ENCODE results near the gene FIP1L1. TPM values are rescaled to one million over a fixed set of nuclear protein-coding genes. Genes with fewer than 3 reads are reported as not detected.

FIP1L1 gene
- total and polyA plus RNA-seq, 2 donors (not counting 3 experiments of a cell fraction or from before 2014, with no cell fraction given) = 18.9 to 51.9 TPM

DNA sequence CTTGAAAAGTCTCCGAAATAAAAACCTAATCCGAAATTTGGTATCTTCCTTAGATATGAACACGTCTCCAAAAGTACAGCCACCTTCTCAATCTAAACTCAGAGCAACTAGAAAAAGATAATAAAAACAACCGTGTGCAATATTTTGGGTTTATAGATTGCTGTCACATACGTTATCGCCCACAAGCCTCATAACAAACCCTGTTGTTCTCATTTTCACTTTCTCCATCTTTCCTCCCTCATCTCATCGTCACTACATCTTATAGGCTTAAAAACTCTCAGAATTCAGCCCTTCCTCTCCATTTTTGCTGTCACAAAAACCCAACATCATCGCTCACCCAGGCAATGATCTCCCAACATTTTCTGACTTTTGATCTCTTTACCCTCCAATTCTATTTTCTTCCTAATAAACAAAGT is 11.1 kb upstream of the FIP1L1 start:
- Histone ChIP-seq H3K9ac (replicated peaks; ENCODE audit: extremely low read depth, insufficient read depth, low read length) (peak overlapping the region; percentile 7), H3K4me3 (replicated peaks in 1 of 3; ENCODE audit: insufficient read depth in 1 of 3, low read depth in 1 of 3, low read length in 3 of 3) (peak overlapping the region; percentile 14 to 97 (median 74)), H3K36me3 (ENCODE audit: control insufficient read depth in 2 of 2, extremely low read depth in 1 of 2, insufficient read depth in 2 of 2, low read length in 2 of 2) (no peaks in the 10 kb centered on the region), H3K27ac (ENCODE audit: insufficient read depth, low read depth, low read length) (peak overlapping the region; percentile 7), H3K4me2 (ENCODE audit: insufficient read depth, low read length) (peak overlapping the region; percentile 85), H3K27me3 (ENCODE audit: control insufficient read depth in 2 of 2, insufficient read depth in 2 of 2, low read length in 2 of 2) (peaks cover 15 to 19% of the 10 kb centered on the region in 2 experiments), H3K79me2 (ENCODE audit: control insufficient read depth, insufficient read depth, low read length) (peaks cover 19% of the 10 kb centered on the region), H3K9me3 (replicated peaks; ENCODE audit: control insufficient read depth, insufficient read depth, low read length) (no peaks in the 10 kb centered on the region), H3K4me1 (ENCODE audit: control insufficient read depth, extremely low read depth, insufficient read depth, low read length) (peaks cover 17% of the 10 kb centered on the region), H2AFZ (ENCODE audit: low read depth, low read length) (peak overlapping the region; percentile 64), H4K20me1 (replicated peaks; ENCODE audit: control insufficient read depth, extremely low read depth, insufficient read depth, low read length) (no peaks in the 10 kb centered on the region), H3K9me1 (replicated peaks; ENCODE audit: control insufficient read depth, extremely low read depth, insufficient read depth, low read length) (no peaks in the 10 kb centered on the region)
- intact Hi-C loops (cut with micrococcal nuclease) (loop anchor here (1.0 to 10.0 kb wide), 5 partner anchors 11 to 352 kb away; partner anchors contain the start of gene FIP1L1), dilution Hi-C loops (cut with MboI; ENCODE audit: extremely low pct_ligation_motif_present, low sequenced_read_pairs) (no loop called here)
- BruUV-seq (replicated peaks) = TSS peak; percentile 95
- CTCF ChIA-PET = interaction anchor here (0.6 to 1.6 kb wide), 3 partner anchors 169 to 868 kb away, joined by 3 to 5 read pairs (median 4); no protein-coding TSS in a partner anchor
- POLR2A ChIA-PET = interaction anchor here (1.3 kb wide), 1 partner anchor 45 kb away, joined by 5 read pairs; no protein-coding TSS in a partner anchor
- no peak for TF ChIP-seq EZH2 (IDR thresholded peaks at IDR 0.05; ENCODE audit: borderline replicate concordance, low read depth, low read length, severe bottlenecking)
- no peak for TF ChIP-seq MYC (IDR thresholded peaks at IDR 0.05; ENCODE audit: low read depth, low read length)
- TF ChIP-seq POLR2AphosphoS5 (IDR thresholded peaks at IDR 0.05; ENCODE audit: insufficient read depth, low read depth, low read length) = peak; percentile 7
- TF ChIP-seq POLR2A (IDR thresholded peaks at IDR 0.05; ENCODE audit: low read depth, low read length) = no peak
- TF ChIP-seq JUN (IDR thresholded peaks at IDR 0.05; ENCODE audit: borderline replicate concordance, insufficient read depth, insufficient read length, low read depth) = no peak
- FAIRE-seq (no peak), DNase-seq (ENCODE audit: low read depth, low spot score) (no peak)

DNA sequence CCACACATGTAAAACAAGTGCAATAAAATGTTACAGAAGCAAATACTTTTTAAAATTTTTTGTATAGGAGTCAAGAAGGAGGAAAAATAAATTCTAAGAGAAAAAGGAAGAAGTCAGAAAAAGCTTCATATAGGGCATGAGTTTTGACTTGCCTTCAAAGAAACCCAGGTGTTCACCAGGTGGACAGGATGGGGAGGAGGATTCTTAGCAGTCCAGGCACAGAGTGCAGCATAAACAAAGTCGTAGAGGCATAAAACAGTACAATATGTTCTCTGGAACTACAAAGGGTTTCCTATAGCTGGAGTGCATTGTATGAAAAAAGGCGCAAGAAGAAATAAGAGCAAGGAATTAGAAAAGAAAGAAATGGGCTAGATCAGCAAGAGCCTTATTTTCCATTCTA is 9.7 kb upstream of the FIP1L1 start:
- no peaks in the 10 kb centered on the region for H3K9me3 ChIP-seq (replicated peaks; ENCODE audit: control insufficient read depth, insufficient read depth, low read length)
- no peaks in the 10 kb centered on the region for H3K36me3 ChIP-seq (ENCODE audit: control insufficient read depth in 2 of 2, extremely low read depth in 1 of 2, insufficient read depth in 2 of 2, low read length in 2 of 2)
- POLR2A ChIA-PET = no interaction called here
- no peak overlapping the region for H3K4me2 ChIP-seq (ENCODE audit: insufficient read depth, low read length)
- H3K9me1 ChIP-seq (replicated peaks; ENCODE audit: control insufficient read depth, extremely low read depth, insufficient read depth, low read length) = no peaks in the 10 kb centered on the region
- H2AFZ ChIP-seq (ENCODE audit: low read depth, low read length) = no peak overlapping the region
- peaks cover 13% of the 10 kb centered on the region for H3K79me2 ChIP-seq (ENCODE audit: control insufficient read depth, insufficient read depth, low read length)
- DNase-seq (ENCODE audit: low read depth, low spot score) (no peak), FAIRE-seq (no peak)
- intact Hi-C loops (cut with micrococcal nuclease) (loop anchor here (5.0 to 10.0 kb wide), 2 partner anchors 190 to 353 kb away; no protein-coding TSS in a partner anchor), dilution Hi-C loops (cut with MboI; ENCODE audit: extremely low pct_ligation_motif_present, low sequenced_read_pairs) (no loop called here)
- peaks cover 16% of the 10 kb centered on the region for H3K4me1 ChIP-seq (ENCODE audit: control insufficient read depth, extremely low read depth, insufficient read depth, low read length)
- H4K20me1 ChIP-seq (replicated peaks; ENCODE audit: control insufficient read depth, extremely low read depth, insufficient read depth, low read length) = no peaks in the 10 kb centered on the region
- no peak overlapping the region for H3K9ac ChIP-seq (replicated peaks; ENCODE audit: extremely low read depth, insufficient read depth, low read length)
- H3K27me3 ChIP-seq (ENCODE audit: control insufficient read depth in 2 of 2, insufficient read depth in 2 of 2, low read length in 2 of 2) = peaks cover 19 to 24% of the 10 kb centered on the region in 2 experiments
- BruUV-seq (replicated peaks) = no TSS peak
- CTCF ChIA-PET = no interaction called here
- H3K27ac ChIP-seq (ENCODE audit: insufficient read depth, low read depth, low read length) = no peak overlapping the region
- TF ChIP-seq, protein P1, sequence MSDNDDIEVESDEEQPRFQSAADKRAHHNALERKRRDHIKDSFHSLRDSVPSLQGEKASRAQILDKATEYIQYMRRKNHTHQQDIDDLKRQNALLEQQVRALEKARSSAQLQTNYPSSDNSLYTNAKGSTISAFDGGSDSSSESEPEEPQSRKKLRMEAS (IDR thresholded peaks at IDR 0.05; ENCODE audit: insufficient read depth, insufficient read length) = no peak
- TF ChIP-seq EZH2 (IDR thresholded peaks at IDR 0.05; ENCODE audit: borderline replicate concordance, low read depth, low read length, severe bottlenecking) = no peak
- TF ChIP-seq, protein P2, sequence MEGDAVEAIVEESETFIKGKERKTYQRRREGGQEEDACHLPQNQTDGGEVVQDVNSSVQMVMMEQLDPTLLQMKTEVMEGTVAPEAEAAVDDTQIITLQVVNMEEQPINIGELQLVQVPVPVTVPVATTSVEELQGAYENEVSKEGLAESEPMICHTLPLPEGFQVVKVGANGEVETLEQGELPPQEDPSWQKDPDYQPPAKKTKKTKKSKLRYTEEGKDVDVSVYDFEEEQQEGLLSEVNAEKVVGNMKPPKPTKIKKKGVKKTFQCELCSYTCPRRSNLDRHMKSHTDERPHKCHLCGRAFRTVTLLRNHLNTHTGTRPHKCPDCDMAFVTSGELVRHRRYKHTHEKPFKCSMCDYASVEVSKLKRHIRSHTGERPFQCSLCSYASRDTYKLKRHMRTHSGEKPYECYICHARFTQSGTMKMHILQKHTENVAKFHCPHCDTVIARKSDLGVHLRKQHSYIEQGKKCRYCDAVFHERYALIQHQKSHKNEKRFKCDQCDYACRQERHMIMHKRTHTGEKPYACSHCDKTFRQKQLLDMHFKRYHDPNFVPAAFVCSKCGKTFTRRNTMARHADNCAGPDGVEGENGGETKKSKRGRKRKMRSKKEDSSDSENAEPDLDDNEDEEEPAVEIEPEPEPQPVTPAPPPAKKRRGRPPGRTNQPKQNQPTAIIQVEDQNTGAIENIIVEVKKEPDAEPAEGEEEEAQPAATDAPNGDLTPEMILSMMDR (IDR thresholded peaks at IDR 0.05; ENCODE audit: extremely low read depth in 1 of 2, insufficient read depth in 1 of 2, low read depth in 1 of 2, low read length in 2 of 2) = no peak
- no peak for TF ChIP-seq JUN (IDR thresholded peaks at IDR 0.05; ENCODE audit: borderline replicate concordance, insufficient read depth, insufficient read length, low read depth)
- no peak for TF ChIP-seq POLR2AphosphoS5 (IDR thresholded peaks at IDR 0.05; ENCODE audit: insufficient read depth, low read depth, low read length)
- no peak for TF ChIP-seq MYC (IDR thresholded peaks at IDR 0.05; ENCODE audit: low read depth, low read length)
- no peak for TF ChIP-seq POLR2A (IDR thresholded peaks at IDR 0.05; ENCODE audit: low read depth, low read length)
- H3K4me3 ChIP-seq (replicated peaks in 1 of 3; ENCODE audit: insufficient read depth in 1 of 3, low read depth in 1 of 3, low read length in 3 of 3) = no peak overlapping the region

Measured in endothelial cell of umbilical vein (primary cell).